ENCODE data around the gene ABHD11. TPM values are rescaled to one million over a fixed set of nuclear protein-coding genes. Genes with fewer than 3 reads are reported as not detected.

The ABHD11 gene
- total and polyA plus RNA-seq, 2 donors (not counting 1 experiment from before 2014, with no cell fraction given): 23.2 to 26.2 TPM

DNA sequence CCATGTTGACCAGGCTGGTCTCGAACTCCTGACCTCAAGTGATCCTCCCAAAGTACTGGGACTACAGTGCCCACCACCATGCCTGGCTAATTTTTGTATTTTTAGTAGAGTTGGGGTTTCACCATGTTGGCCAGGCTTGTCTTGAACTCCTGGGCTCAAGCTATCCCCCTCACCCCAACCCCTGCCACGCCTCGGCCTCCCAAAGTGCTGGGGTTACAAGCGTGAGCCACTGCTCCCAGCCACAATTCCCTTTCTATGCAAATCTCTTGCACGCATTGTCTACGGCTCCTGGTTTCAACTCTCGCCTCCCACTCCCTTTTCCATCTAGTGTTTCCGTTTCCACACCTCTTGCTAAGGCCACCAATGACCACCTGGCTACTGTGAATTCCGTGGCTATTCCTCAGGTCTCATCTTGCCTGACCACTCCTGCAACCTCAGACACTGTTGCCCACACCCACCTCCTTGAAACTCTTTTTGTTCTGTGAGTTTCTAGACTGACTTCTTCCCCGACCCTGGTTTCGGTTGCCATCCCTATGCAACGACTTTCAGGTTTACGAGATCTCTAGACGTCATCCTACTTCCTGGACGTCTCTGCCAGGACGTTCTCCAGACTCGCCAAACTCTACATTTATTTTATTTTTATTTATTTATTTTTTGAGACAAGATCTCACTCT is 28.1 kb upstream of the ABHD11 start:
- ATAC-seq (ENCODE audit: low read depth): no peak
- no peaks in the 10 kb centered on the region for H3K36me3 ChIP-seq (replicated peaks in 1 of 2; ENCODE audit: control extremely low read depth in 1 of 2, control insufficient read depth in 1 of 2, extremely low read depth in 1 of 2, insufficient read depth in 2 of 2, low read length in 1 of 2)
- ChIA-PET POLR2A (no interaction called here), CTCF (interaction anchor here (2.0 kb wide), 1 partner anchor 32 kb away, joined by 4 read pairs; no protein-coding TSS in a partner anchor)
- Mint-ChIP-seq H3K27ac (no peak overlapping the region), H3K27me3 (peaks cover 27% of the 10 kb centered on the region), H3K4me1 (peaks cover 9% of the 10 kb centered on the region), H3K4me3 (no peak overlapping the region), H3K9me3 (ENCODE audit: insufficient read depth) (no peaks in the 10 kb centered on the region)
- H3K79me2 ChIP-seq (ENCODE audit: control insufficient read depth, insufficient read depth, low read length): no peaks in the 10 kb centered on the region
- DNase-seq: no peak
- H4K20me1 ChIP-seq (ENCODE audit: control insufficient read depth, insufficient read depth, low read length, poor library complexity, severe bottlenecking): no peaks in the 10 kb centered on the region
- no peak overlapping the region for H3K9ac ChIP-seq (ENCODE audit: low read length)
- H3K4me1 ChIP-seq (ENCODE audit: control insufficient read depth in 2 of 2, insufficient read depth in 2 of 2, low read length in 2 of 2): peaks cover 14 to 15% of the 10 kb centered on the region in 2 donors
- no peak overlapping the region for H3K27ac ChIP-seq (ENCODE audit: low read length in 2 of 2)
- intact Hi-C loops (cut with micrococcal nuclease): no loop called here
- H3K27me3 ChIP-seq (replicated peaks in 1 of 4; ENCODE audit: control extremely low read depth in 1 of 4, control insufficient read depth in 3 of 4, insufficient read depth in 4 of 4, low read length in 3 of 4): peaks cover 0 to 33% (median 15%) of the 10 kb centered on the region in 4 experiments
- peaks cover 0 to 9% (median 0%) of the 10 kb centered on the region in 3 donors for H3K9me3 ChIP-seq (ENCODE audit: control extremely low read depth in 1 of 3, control insufficient read depth in 2 of 3, insufficient read depth in 1 of 3, low read length in 2 of 3)
- H3K4me3 ChIP-seq (ENCODE audit: control extremely low read depth in 1 of 5, extremely low read depth in 1 of 5, insufficient read depth in 1 of 5, low read depth in 2 of 5, low read length in 4 of 5): no peak overlapping the region
- no peak overlapping the region for H2AFZ ChIP-seq (ENCODE audit: insufficient read depth, low read depth, low read length, poor library complexity, severe bottlenecking)
- TF ChIP-seq, protein P1, sequence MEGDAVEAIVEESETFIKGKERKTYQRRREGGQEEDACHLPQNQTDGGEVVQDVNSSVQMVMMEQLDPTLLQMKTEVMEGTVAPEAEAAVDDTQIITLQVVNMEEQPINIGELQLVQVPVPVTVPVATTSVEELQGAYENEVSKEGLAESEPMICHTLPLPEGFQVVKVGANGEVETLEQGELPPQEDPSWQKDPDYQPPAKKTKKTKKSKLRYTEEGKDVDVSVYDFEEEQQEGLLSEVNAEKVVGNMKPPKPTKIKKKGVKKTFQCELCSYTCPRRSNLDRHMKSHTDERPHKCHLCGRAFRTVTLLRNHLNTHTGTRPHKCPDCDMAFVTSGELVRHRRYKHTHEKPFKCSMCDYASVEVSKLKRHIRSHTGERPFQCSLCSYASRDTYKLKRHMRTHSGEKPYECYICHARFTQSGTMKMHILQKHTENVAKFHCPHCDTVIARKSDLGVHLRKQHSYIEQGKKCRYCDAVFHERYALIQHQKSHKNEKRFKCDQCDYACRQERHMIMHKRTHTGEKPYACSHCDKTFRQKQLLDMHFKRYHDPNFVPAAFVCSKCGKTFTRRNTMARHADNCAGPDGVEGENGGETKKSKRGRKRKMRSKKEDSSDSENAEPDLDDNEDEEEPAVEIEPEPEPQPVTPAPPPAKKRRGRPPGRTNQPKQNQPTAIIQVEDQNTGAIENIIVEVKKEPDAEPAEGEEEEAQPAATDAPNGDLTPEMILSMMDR (IDR thresholded peaks at IDR 0.05): no peak
- TF ChIP-seq EZH2 (IDR thresholded peaks at IDR 0.05; ENCODE audit: borderline replicate concordance, insufficient read depth, low read depth, low read length, poor library complexity, severe bottlenecking): no peak
- no peak overlapping the region for H3K4me2 ChIP-seq (replicated peaks; ENCODE audit: low read depth, low read length, poor library complexity, severe bottlenecking)
- WGBS (ENCODE audit: insufficient coverage): 79% methylated on average over 10 of the region's 17 CpGs

DNA sequence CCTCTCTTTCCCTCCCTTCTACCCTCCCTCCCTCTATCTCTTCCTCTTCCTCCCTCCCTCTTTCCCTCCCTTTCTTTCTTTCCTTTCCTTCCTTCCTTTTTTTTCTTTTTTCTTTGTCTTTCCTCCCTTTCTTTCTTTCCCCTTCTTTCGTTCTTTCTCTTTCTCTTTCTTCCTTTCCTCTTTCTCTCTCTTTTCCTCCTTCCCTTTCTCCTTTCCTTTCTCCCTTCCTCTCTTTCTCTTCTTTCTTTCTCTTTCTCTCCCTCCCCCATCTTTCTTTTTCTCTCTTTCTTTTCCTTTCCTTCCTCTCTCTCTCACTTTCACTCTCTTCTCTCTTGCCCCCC is 24.0 kb upstream of the ABHD11 start:
- ChIA-PET CTCF (no interaction called here), POLR2A (no interaction called here)
- no peaks in the 10 kb centered on the region for H3K4me1 ChIP-seq (ENCODE audit: control insufficient read depth in 2 of 2, insufficient read depth in 2 of 2, low read length in 2 of 2)
- H3K4me3 Mint-ChIP-seq: no peak overlapping the region
- WGBS (ENCODE audit: insufficient coverage): 75% methylated on average over 1 of the region's 1 CpG
- no peak overlapping the region for H3K4me3 ChIP-seq (ENCODE audit: control extremely low read depth in 1 of 5, extremely low read depth in 1 of 5, insufficient read depth in 1 of 5, low read depth in 2 of 5, low read length in 4 of 5)
- peaks cover 7% of the 10 kb centered on the region for H3K27me3 Mint-ChIP-seq
- no peak overlapping the region for H3K4me2 ChIP-seq (replicated peaks; ENCODE audit: low read depth, low read length, poor library complexity, severe bottlenecking)
- H3K27ac ChIP-seq (ENCODE audit: low read length in 2 of 2): no peak overlapping the region
- no peak overlapping the region for H3K27ac Mint-ChIP-seq
- no peak for TF ChIP-seq EZH2 (IDR thresholded peaks at IDR 0.05; ENCODE audit: borderline replicate concordance, insufficient read depth, low read depth, low read length, poor library complexity, severe bottlenecking)
- TF ChIP-seq, protein P1 (IDR thresholded peaks at IDR 0.05): no peak
- no peaks in the 10 kb centered on the region for H3K9me3 Mint-ChIP-seq (ENCODE audit: insufficient read depth)
- no peaks in the 10 kb centered on the region for H3K36me3 ChIP-seq (replicated peaks in 1 of 2; ENCODE audit: control extremely low read depth in 1 of 2, control insufficient read depth in 1 of 2, extremely low read depth in 1 of 2, insufficient read depth in 2 of 2, low read length in 1 of 2)
- H3K9ac ChIP-seq (ENCODE audit: low read length): no peak overlapping the region
- H3K9me3 ChIP-seq (ENCODE audit: control extremely low read depth in 1 of 3, control insufficient read depth in 2 of 3, insufficient read depth in 1 of 3, low read length in 2 of 3): no peaks in the 10 kb centered on the region
- no peaks in the 10 kb centered on the region for H4K20me1 ChIP-seq (ENCODE audit: control insufficient read depth, insufficient read depth, low read length, poor library complexity, severe bottlenecking)
- H3K79me2 ChIP-seq (ENCODE audit: control insufficient read depth, insufficient read depth, low read length): no peaks in the 10 kb centered on the region
- intact Hi-C loops (cut with micrococcal nuclease): no loop called here
- DNase-seq (no peak), ATAC-seq (ENCODE audit: low read depth) (no peak)
- no peaks in the 10 kb centered on the region for H3K4me1 Mint-ChIP-seq
- peaks cover 0 to 3% (median 0%) of the 10 kb centered on the region in 4 experiments for H3K27me3 ChIP-seq (replicated peaks in 1 of 4; ENCODE audit: control extremely low read depth in 1 of 4, control insufficient read depth in 3 of 4, insufficient read depth in 4 of 4, low read length in 3 of 4)
- no peak overlapping the region for H2AFZ ChIP-seq (ENCODE audit: insufficient read depth, low read depth, low read length, poor library complexity, severe bottlenecking)
